HCT116 (cell line): Measurements from ENCODE around the gene EVC. TPM values are rescaled to one million over a fixed set of nuclear protein-coding genes. Genes with fewer than 3 reads are reported as not detected.

Experiments used
- ATAC-seq: fragments of 200-7000 bp; cut with Tn5 transposase; 2 replicates; pipeline ENCODE4 v1.9.1; 2020; ENCODE audit warnings: mild to moderate bottlenecking, moderate library complexity
- BruUV-seq: library from RNA; stranded (reverse); fragments of 400-500 nt; replicated peaks from 2 replicates; lab custom pipeline; 2021; lab: Mats Ljungman, UMichigan
- CTCF ChIA-PET: fragments of 300-600 bp; sonication (Branson Sonifier 250); formaldehyde crosslinking; loops from one replicate; lab custom pipeline; 2021; ENCODE audit warnings: antibody characterized with exemption; lab: Charles Lee
- POLR2A ChIA-PET: fragments of 300-600, 350-600 bp; sonication (Branson Sonifier 250); formaldehyde crosslinking; loops from one replicate; lab custom pipeline; 2021; ENCODE audit warnings: antibody characterized with exemption; lab: Charles Lee
- RAD21 ChIA-PET, 2 experiments: fragments of 300-600 bp; sonication (Branson Sonifier 250); formaldehyde crosslinking; loops; one replicate each; lab custom pipeline; 2023; ENCODE audit warnings: low total read pairs in 2 of 2; ENCODE audit not compliant: uncharacterized antibody in 2 of 2, unreplicated experiment in 2 of 2, low non-redundant PET in 1 of 2; lab: Charles Lee
- DNase-seq: peaks from one replicate; pipeline ENCODE4 v3.0.0-alpha.2; 2010; ENCODE audit warnings: low read depth, low spot score
- H2AFZ ChIP-seq: fragments of 200-600 bp; shearing (Covaris generic), sonication (generic); 2 replicates; pipeline ENCODE4 v1.6.1; 2017; ENCODE audit warnings: low read depth, mixed run types, mixed read lengths, antibody characterized with exemption, low read length; ENCODE audit not compliant: poor library complexity, severe bottlenecking
- H3K27ac ChIP-seq: 2 replicates; pipeline ENCODE4 v1.5.1; 2012; ENCODE audit warnings: low read depth, low read length
- H3K27me3 ChIP-seq: fragments of 200-600 bp; sonication (generic); 2 replicates; pipeline ENCODE4 v1.6.1; 2016; ENCODE audit warnings: mixed run types, low read length, mixed read lengths; ENCODE audit not compliant: insufficient read depth
- H3K36me3 ChIP-seq, 2 experiments: fragments of 200-500 bp in 1 of 2; fragments of 200-600 bp in 1 of 2; sonication (Bioruptor generic) in 1 of 2; sonication (generic) in 1 of 2; 2 replicates each; pipeline versions ENCODE4 v1.5.1 to v1.6.1; 2014 to 2016; ENCODE audit warnings: low read length in 2 of 2, inconsistent platforms in 1 of 2, mixed read lengths in 1 of 2, mixed run types in 1 of 2; ENCODE audit not compliant: insufficient read depth in 2 of 2, control insufficient read depth in 1 of 2
- H3K4me1 ChIP-seq, 2 experiments: fragments of 200-600 bp in 1 of 2; sonication (generic) in 1 of 2; 2 replicates each; pipeline versions ENCODE4 v1.5.1 to v1.6.1; 2012 to 2017; ENCODE audit warnings: low read length in 2 of 2, inconsistent platforms in 1 of 2, mild to moderate bottlenecking in 1 of 2, mixed read lengths in 1 of 2, mixed run types in 1 of 2, moderate library complexity in 1 of 2; ENCODE audit not compliant: insufficient read depth in 2 of 2, control insufficient read depth in 1 of 2
- H3K4me2 ChIP-seq: fragments of 200-600 bp; sonication (generic); 2 replicates; pipeline ENCODE4 v1.6.1; 2017; ENCODE audit warnings: mixed run types, low read length, mixed read lengths
- H3K4me3 ChIP-seq, 2 experiments: fragments of 200-600 bp in 1 of 2; sonication (generic) in 1 of 2; replicated peaks in 1 of 2; 2 replicates each; pipeline ENCODE4 v1.5.1; 2011 to 2016; ENCODE audit warnings: low read length in 2 of 2, control low read depth in 1 of 2, low read depth in 1 of 2, mild to moderate bottlenecking in 1 of 2, mixed read lengths in 1 of 2, mixed run types in 1 of 2
- H3K79me2 ChIP-seq: fragments of 200-600 bp; sonication (generic); 2 replicates; pipeline ENCODE4 v1.6.1; 2017; ENCODE audit warnings: mild to moderate bottlenecking, mixed run types, low read length, moderate library complexity, mixed read lengths; ENCODE audit not compliant: insufficient read depth
- H3K9ac ChIP-seq: fragments of 200-600 bp; sonication (generic); 2 replicates; pipeline ENCODE4 v1.6.1; 2016; ENCODE audit warnings: low read length, mixed read lengths
- H3K9me2 ChIP-seq: fragments of 200-600 bp; sonication (generic), shearing (Covaris generic); 2 replicates; pipeline ENCODE4 v1.6.1; 2017; ENCODE audit warnings: mixed run types, mild to moderate bottlenecking, moderate library complexity; ENCODE audit not compliant: insufficient read depth
- H3K9me3 ChIP-seq, 2 experiments: fragments of 200-500 bp in 1 of 2; fragments of 200-600 bp in 1 of 2; sonication (Bioruptor generic) in 1 of 2; sonication (generic) in 1 of 2; 2 replicates each; pipeline ENCODE4 v1.6.1; 2014 to 2017; ENCODE audit warnings: low read length in 2 of 2, mixed read lengths in 2 of 2, inconsistent platforms in 1 of 2, low read depth in 1 of 2, mild to moderate bottlenecking in 1 of 2, mixed run types in 1 of 2, moderate library complexity in 1 of 2; ENCODE audit not compliant: control insufficient read depth in 1 of 2, insufficient read depth in 1 of 2
- H4K20me1 ChIP-seq: fragments of 200-600 bp; sonication (generic), shearing (Covaris generic); 2 replicates; pipeline ENCODE4 v1.6.1; 2017; ENCODE audit warnings: mixed run types, mild to moderate bottlenecking, moderate library complexity; ENCODE audit not compliant: insufficient read depth
- CTCF ChIP-seq, 3 experiments: fragments of 200-600 bp in 1 of 3; sonication (generic) in 1 of 3; IDR thresholded peaks in 2 of 3; conservative IDR thresholded peaks in 1 of 3; 2 replicates each; pipeline ENCODE4 v1.5.1; 2012 to 2017; ENCODE audit warnings: low read depth in 2 of 3, low read length in 2 of 3, antibody characterized with exemption in 1 of 3, borderline replicate concordance in 1 of 3, control low read depth in 1 of 3, mild to moderate bottlenecking in 1 of 3, mixed read lengths in 1 of 3, mixed run types in 1 of 3, moderate library complexity in 1 of 3; ENCODE audit not compliant: insufficient read depth in 1 of 3
- intact Hi-C: fragments of 100-400 bp; cut with micrococcal nuclease; formaldehyde crosslinking; loops from 2 replicates; pipeline ENCODE4 v1.10.0; 2022
- total RNA-seq: library from RNA; stranded (reverse); gene quantifications from one replicate; pipeline ENCODE4 v1.2.1, GENCODE V29; 2021; ENCODE audit not compliant: unreplicated experiment

Gene EVC
- total RNA-seq, 1 experiment from 2014 or later: 0.15 TPM

- Histone ChIP-seq H3K4me3 (no peak overlapping the region), H3K9ac (no peak overlapping the region)
Observed at GRCh38 chr4:5845035-5845905, 134.3 kb downstream of the EVC start.

More at GRCh38 chr4:5845035-5845905, 134.3 kb downstream of the EVC start:
- DNase-seq: no peak
- no peaks in the 10 kb centered on the region for H3K9me2 ChIP-seq
- H4K20me1 ChIP-seq: no peaks in the 10 kb centered on the region
- H3K27ac ChIP-seq: no peak overlapping the region
- intact Hi-C loops: no loop called here
- no peak overlapping the region for H3K4me2 ChIP-seq
- POLR2A ChIA-PET: no interaction called here
- CTCF ChIA-PET: no interaction called here
- no TSS peak for BruUV-seq
- H3K27me3 ChIP-seq: peaks cover 55% of the 10 kb centered on the region
- no peak for TF ChIP-seq CTCF (IDR thresholded peaks at IDR 0.05 in 2 of 3, conservative IDR thresholded peaks at IDR 0.05 in 1 of 3; ENCODE audit: borderline replicate concordance in 1 of 3, insufficient read depth in 1 of 3, low read depth in 2 of 3, low read length in 2 of 3)
- TF ChIP-seq, all 23 proteins: peak for 0
- no peak for ATAC-seq
- Histone ChIP-seq H3K9me3 (no peaks in the 10 kb centered on the region), H3K79me2 (no peaks in the 10 kb centered on the region), H3K36me3 (no peaks in the 10 kb centered on the region), H2AFZ (no peak overlapping the region), H3K4me1 (no peaks in the 10 kb centered on the region)
- RAD21 ChIA-PET: no interaction called here
